Measurements from ENCODE around the gene TRIM32.
A peak's percentile ranks its signal among the peaks of the same experiment; 100 is the strongest.

Gene TRIM32

GRCh38 chr9:116687074-116687753 lies at the start of gene TRIM32:
TRIM32 (plus strand) TSS chr9:116687305; CDS start chr9:116697743, 10,438 bp downstream.
- DNase-seq, result peak; percentile 61 to 91

GRCh38 chr9:116639251-116639741 lies 47.8 kb upstream of the TRIM32 start:
- DNase-seq, result no peak

- DNase-seq, result no peak
Measured at GRCh38 chr9:116641292-116642059, 45.6 kb upstream of the TRIM32 start.

GRCh38 chr9:116643691-116644090 lies 43.4 kb upstream of the TRIM32 start:
- DNase-seq, result no peak

- DNase-seq, result no peak
Measured at GRCh38 chr9:116644091-116644688, 42.9 kb upstream of the TRIM32 start.

- peak in 1 of 2 experiments; percentile 11 for DNase-seq
Measured at GRCh38 chr9:116646661-116647514, 40.2 kb upstream of the TRIM32 start.

GRCh38 chr9:116647515-116647809 lies 39.6 kb upstream of the TRIM32 start:
- no peak for DNase-seq

- DNase-seq, result no peak
Measured at GRCh38 chr9:116653348-116654058, 33.6 kb upstream of the TRIM32 start.

- no peak for DNase-seq
Measured at GRCh38 chr9:116654059-116654355, 33.1 kb upstream of the TRIM32 start.

GRCh38 chr9:116656501-116656971 lies 30.6 kb upstream of the TRIM32 start:
- DNase-seq, result no peak

- DNase-seq, result no peak
Measured at GRCh38 chr9:116656977-116657376, 30.1 kb upstream of the TRIM32 start.

- no peak for DNase-seq
Measured at GRCh38 chr9:116658265-116658664, 28.8 kb upstream of the TRIM32 start.

GRCh38 chr9:116661037-116661954 lies 25.8 kb upstream of the TRIM32 start:
- DNase-seq, result peak in 1 of 2 experiments; percentile 56

- no peak for DNase-seq
Measured at GRCh38 chr9:116662646-116663310, 24.3 kb upstream of the TRIM32 start.

GRCh38 chr9:116663581-116663980 lies 23.5 kb upstream of the TRIM32 start:
- peak in 1 of 2 experiments; percentile 33 for DNase-seq

GRCh38 chr9:116668970-116669695 lies 18.0 kb upstream of the TRIM32 start:
- DNase-seq, result peak in 1 of 2 experiments; percentile 2

GRCh38 chr9:116671605-116672004 lies 15.5 kb upstream of the TRIM32 start:
- no peak for DNase-seq

- DNase-seq, result no peak
Measured at GRCh38 chr9:116673375-116673774, 13.7 kb upstream of the TRIM32 start.

GRCh38 chr9:116674210-116674980 lies 12.7 kb upstream of the TRIM32 start:
- DNase-seq, result no peak
